Vagina (tissue), 2 donors: Measurements from ENCODE around the gene POLN. TPM values are rescaled to one million over a fixed set of nuclear protein-coding genes. Genes with fewer than 3 reads are reported as not detected.
A peak's percentile ranks its signal among the peaks of the same experiment; 100 is the strongest.

Experiments used
- DNase-seq, 2 donors: peaks; one replicate each; pipeline ENCODE4 v3.0.0-alpha.2; 2017; ENCODE audit errors: extremely low spot score in 2 of 2
- H3K27ac ChIP-seq: fragments of 200-600 bp; sonication (generic); one replicate; pipeline ENCODE4 v1.5.1; 2019
- H3K27me3 ChIP-seq: fragments of 200-600 bp; sonication (generic); one replicate; pipeline ENCODE4 v1.5.1; 2019
- H3K36me3 ChIP-seq, 2 donors: fragments of 200-600 bp; sonication (generic); one replicate each; pipeline ENCODE4 v1.5.1; 2017 to 2019
- H3K4me1 ChIP-seq: fragments of 200-600 bp; sonication (generic); one replicate; pipeline ENCODE4 v1.5.1; 2019
- H3K4me3 ChIP-seq, 2 donors: fragments of 200-600 bp; sonication (generic); 1 replicate in 1 of 2; 2 replicates in 1 of 2; pipeline ENCODE4 v1.5.1; 2016 to 2019
- H3K9me3 ChIP-seq: fragments of 200-600 bp; sonication (generic); one replicate; pipeline ENCODE4 v1.5.1; 2019
- POLR2A ChIP-seq, 2 donors: fragments of 450-650 bp; IDR thresholded peaks; one replicate each; pipeline ENCODE4 v1.6.1; 2017; ENCODE audit warnings: antibody characterized with exemption in 2 of 2, mild to moderate bottlenecking in 2 of 2, moderate library complexity in 2 of 2
- POLR2AphosphoS5 ChIP-seq, 2 donors: sonication (generic); formaldehyde crosslinking; IDR thresholded peaks; one replicate each; pipeline ENCODE4 v1.9.0; 2017; ENCODE audit warnings: antibody characterized with exemption in 2 of 2, mild to moderate bottlenecking in 2 of 2, low read depth in 1 of 2; ENCODE audit not compliant: insufficient read depth in 1 of 2
- intact Hi-C: fragments of 100-400 bp; cut with DNase I; formaldehyde crosslinking; loops from one replicate; pipeline ENCODE4 v1.15.1; 2023
- total RNA-seq: library from RNA; depleted of rRNA; stranded (reverse); fragments of >200 nt; gene quantifications from one replicate; pipeline ENCODE4 v1.2.3, GENCODE V29; 2016
- TF ChIP-seq, protein P1 (sequence below), 3 experiments: fragments of 450-650 bp in 2 of 3; fragments of 200-600 bp in 1 of 3; sonication (generic) in 1 of 3; IDR thresholded peaks; one replicate each; pipeline ENCODE4 v1.5.1; 2017 to 2019; ENCODE audit warnings: antibody characterized with exemption in 3 of 3, mild to moderate bottlenecking in 2 of 3, moderate library complexity in 2 of 3

The POLN gene
- total RNA-seq, 1 donor from 2014 or later = 3.9 TPM

DNA sequence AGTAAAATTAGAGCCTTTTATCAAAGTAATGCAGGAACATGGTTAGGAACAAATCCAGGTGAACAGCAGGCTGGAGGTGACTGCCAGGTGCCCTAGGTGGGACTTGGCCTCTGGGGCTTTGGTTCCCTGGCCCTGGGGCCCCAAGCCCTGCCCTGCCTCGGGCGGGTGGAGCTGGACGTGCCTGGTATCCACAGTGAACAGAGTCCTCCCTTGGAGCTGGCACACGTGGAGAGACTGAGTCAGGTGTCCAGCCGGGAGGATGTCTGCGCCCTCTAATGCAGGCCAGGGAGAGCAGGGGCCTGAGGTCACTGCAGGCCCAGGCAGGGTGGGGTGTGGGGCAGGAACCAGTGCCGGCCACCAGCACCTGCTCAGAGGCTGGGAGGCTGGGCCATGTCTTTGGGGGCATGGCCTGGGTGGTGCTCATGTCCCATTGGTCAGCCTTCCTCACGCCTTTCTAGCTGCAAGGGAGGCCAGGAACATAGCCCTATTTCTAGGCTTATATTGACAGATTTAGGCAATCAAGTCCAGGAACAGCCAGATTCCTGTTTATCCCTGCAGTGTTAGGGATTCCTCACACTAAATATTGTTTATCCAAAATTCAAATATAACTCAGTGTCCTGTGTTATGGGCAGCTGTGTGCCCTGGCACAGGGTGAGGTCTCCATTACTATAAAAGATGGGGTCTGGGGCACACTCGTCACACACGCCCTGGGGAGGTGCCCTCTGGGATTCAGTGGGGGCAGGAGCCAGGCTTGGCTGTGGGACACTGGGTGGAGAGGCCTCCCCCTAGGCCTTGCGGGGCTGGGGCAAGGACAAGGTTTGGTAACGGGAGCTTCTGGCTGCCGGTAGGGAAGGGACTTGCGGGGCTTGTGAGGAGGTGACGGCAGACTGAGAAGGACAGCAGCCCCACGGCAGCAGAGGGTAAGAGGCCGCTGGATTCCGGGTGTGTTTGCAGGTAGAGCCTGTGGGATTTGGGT lies 197.1 kb downstream of the POLN start:
- intact Hi-C loops = no loop called here
- peak in 1 of 2 donors; percentile 65 for DNase-seq
- peaks cover 6% of the 10 kb centered on the region for H3K27me3 ChIP-seq
- peaks cover 24% of the 10 kb centered on the region for H3K4me1 ChIP-seq
- H3K9me3 ChIP-seq = no peaks in the 10 kb centered on the region
- TF ChIP-seq POLR2A (IDR thresholded peaks at IDR 0.05) (no peak), POLR2AphosphoS5 (IDR thresholded peaks at IDR 0.05; ENCODE audit: insufficient read depth in 1 of 2, low read depth in 1 of 2) (no peak)
- TF ChIP-seq, protein P1, sequence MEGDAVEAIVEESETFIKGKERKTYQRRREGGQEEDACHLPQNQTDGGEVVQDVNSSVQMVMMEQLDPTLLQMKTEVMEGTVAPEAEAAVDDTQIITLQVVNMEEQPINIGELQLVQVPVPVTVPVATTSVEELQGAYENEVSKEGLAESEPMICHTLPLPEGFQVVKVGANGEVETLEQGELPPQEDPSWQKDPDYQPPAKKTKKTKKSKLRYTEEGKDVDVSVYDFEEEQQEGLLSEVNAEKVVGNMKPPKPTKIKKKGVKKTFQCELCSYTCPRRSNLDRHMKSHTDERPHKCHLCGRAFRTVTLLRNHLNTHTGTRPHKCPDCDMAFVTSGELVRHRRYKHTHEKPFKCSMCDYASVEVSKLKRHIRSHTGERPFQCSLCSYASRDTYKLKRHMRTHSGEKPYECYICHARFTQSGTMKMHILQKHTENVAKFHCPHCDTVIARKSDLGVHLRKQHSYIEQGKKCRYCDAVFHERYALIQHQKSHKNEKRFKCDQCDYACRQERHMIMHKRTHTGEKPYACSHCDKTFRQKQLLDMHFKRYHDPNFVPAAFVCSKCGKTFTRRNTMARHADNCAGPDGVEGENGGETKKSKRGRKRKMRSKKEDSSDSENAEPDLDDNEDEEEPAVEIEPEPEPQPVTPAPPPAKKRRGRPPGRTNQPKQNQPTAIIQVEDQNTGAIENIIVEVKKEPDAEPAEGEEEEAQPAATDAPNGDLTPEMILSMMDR (IDR thresholded peaks at IDR 0.05) = no peak
- H3K4me3 ChIP-seq = no peak overlapping the region
- H3K36me3 ChIP-seq = no peaks in the 10 kb centered on the region
- no peak overlapping the region for H3K27ac ChIP-seq

GRCh38 chr4:2044119-2044485 lies 197.8 kb downstream of the POLN start:
- intact Hi-C loops = no loop called here
- no peak for TF ChIP-seq POLR2AphosphoS5 (IDR thresholded peaks at IDR 0.05; ENCODE audit: insufficient read depth in 1 of 2, low read depth in 1 of 2)
- TF ChIP-seq, protein P1 (IDR thresholded peaks at IDR 0.05) = no peak
- no peak for TF ChIP-seq POLR2A (IDR thresholded peaks at IDR 0.05)
- DNase-seq = peak; percentile 67 to 96
- Histone ChIP-seq H3K4me1 (peaks cover 24% of the 10 kb centered on the region), H3K9me3 (no peaks in the 10 kb centered on the region), H3K4me3 (no peak overlapping the region), H3K36me3 (no peaks in the 10 kb centered on the region), H3K27ac (no peak overlapping the region), H3K27me3 (peaks cover 6% of the 10 kb centered on the region)

DNA sequence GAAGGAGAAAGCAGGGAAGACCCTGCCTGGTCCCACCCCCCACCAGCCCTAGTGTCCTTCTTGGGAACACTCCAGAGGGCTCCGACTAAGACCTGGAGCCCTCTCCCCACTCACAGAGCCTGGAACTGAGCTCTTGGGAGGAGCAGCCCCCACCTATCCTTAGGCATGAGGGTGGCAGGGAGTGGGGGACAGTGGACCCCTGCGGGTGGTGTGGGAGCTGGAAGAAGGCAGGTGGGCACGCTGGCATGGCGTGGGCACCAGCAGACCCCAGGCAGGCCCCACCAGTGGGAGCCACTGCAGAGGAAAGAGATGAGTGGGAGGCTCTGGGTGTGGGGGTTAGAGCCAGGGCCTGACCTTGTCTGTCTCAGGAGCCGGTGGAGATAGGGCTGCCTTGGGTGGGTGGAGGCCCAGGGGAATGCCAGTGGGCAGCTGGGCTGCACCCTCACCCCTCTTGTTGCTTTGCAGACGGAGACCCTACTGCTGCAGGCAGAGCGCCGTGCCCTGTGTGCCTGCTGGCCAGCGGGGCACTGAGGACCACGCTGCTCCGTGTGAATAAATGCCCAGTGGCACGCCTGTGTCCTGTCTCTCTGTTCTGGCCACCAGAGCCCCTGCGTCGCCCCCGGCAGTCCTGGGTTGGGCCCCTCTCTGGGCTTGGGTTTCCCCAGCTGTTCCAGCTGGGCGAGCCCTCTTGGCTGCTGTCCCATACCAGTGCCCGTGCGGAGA lies 198.4 kb downstream of the POLN start:
- no peaks in the 10 kb centered on the region for H3K36me3 ChIP-seq
- no peak overlapping the region for H3K4me3 ChIP-seq
- TF ChIP-seq POLR2A (IDR thresholded peaks at IDR 0.05) (no peak), POLR2AphosphoS5 (IDR thresholded peaks at IDR 0.05; ENCODE audit: insufficient read depth in 1 of 2, low read depth in 1 of 2) (no peak)
- TF ChIP-seq, protein P1 (IDR thresholded peaks at IDR 0.05) = no peak
- no peaks in the 10 kb centered on the region for H3K9me3 ChIP-seq
- intact Hi-C loops = no loop called here
- peaks cover 24% of the 10 kb centered on the region for H3K4me1 ChIP-seq
- DNase-seq = peak; percentile 79 to 95
- peaks cover 6% of the 10 kb centered on the region for H3K27me3 ChIP-seq
- H3K27ac ChIP-seq = no peak overlapping the region

DNA sequence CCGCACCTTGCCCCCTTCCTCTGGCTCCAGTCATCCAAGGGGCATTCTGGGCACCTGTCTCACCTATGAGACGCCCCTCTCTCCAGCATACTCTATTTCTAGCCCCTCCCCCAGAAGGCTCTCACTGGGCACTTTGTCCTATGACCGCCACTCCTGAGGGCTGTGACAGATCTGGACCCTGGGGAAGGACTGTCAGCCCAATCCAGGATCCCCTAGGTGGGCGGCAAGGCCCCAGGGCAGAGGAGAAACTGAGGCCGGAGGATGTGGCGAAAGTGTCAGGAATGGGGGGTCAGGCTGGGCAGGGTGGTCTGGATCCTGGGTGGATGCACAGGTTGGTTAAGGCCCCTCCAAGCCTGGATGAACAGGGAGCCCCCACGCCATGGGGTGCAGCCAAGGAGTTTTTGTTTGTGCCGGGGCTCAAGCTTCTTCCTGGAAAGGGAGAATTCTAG lies 198.9 kb downstream of the POLN start:
- peak overlapping the region; percentile 63 to 68 for H3K4me3 ChIP-seq
- peaks cover 6% of the 10 kb centered on the region for H3K27me3 ChIP-seq
- no peak overlapping the region for H3K27ac ChIP-seq
- intact Hi-C loops = no loop called here
- peaks cover 24% of the 10 kb centered on the region for H3K4me1 ChIP-seq
- no peak for TF ChIP-seq POLR2A (IDR thresholded peaks at IDR 0.05)
- TF ChIP-seq, protein P1 (IDR thresholded peaks at IDR 0.05) = no peak
- TF ChIP-seq POLR2AphosphoS5 (IDR thresholded peaks at IDR 0.05; ENCODE audit: insufficient read depth in 1 of 2, low read depth in 1 of 2) = no peak
- H3K36me3 ChIP-seq = no peaks in the 10 kb centered on the region
- peak; percentile 44 to 89 for DNase-seq
- H3K9me3 ChIP-seq = no peaks in the 10 kb centered on the region
